Measurements from ENCODE around the gene LENG1. TPM values are rescaled to one million over a fixed set of nuclear protein-coding genes. Genes with fewer than 3 reads are reported as not detected.

LENG1 gene
- total and polyA plus RNA-seq, 2 donors (not counting 3 experiments of a cell fraction or from before 2014, with no cell fraction given), result 3.0 to 5.0 TPM

- intact Hi-C loops (cut with micrococcal nuclease), result no loop called here
- no peak overlapping the region for H3K4me3 ChIP-seq (replicated peaks in 1 of 3; ENCODE audit: insufficient read depth in 1 of 3, low read depth in 1 of 3, low read length in 3 of 3)
- POLR2A ChIA-PET, result no interaction called here
These were observed 37.6 kb upstream of the LENG1 start for GRCh38 chr19:54197121-54197520.

More at GRCh38 chr19:54197121-54197520, 37.6 kb upstream of the LENG1 start:
- dilution Hi-C loops (cut with MboI; ENCODE audit: extremely low pct_ligation_motif_present, low sequenced_read_pairs), result no loop called here
- no TSS peak for BruUV-seq (replicated peaks)
- Histone ChIP-seq H3K4me1 (ENCODE audit: control insufficient read depth, extremely low read depth, insufficient read depth, low read length) (peaks cover 10% of the 10 kb centered on the region), H3K79me2 (ENCODE audit: control insufficient read depth, insufficient read depth, low read length) (peaks cover 20% of the 10 kb centered on the region), H3K9me3 (replicated peaks; ENCODE audit: control insufficient read depth, insufficient read depth, low read length) (no peaks in the 10 kb centered on the region), H3K27ac (ENCODE audit: insufficient read depth, low read depth, low read length) (no peak overlapping the region), H4K20me1 (replicated peaks; ENCODE audit: control insufficient read depth, extremely low read depth, insufficient read depth, low read length) (peaks cover 3% of the 10 kb centered on the region), H3K4me2 (ENCODE audit: insufficient read depth, low read length) (no peak overlapping the region), H3K27me3 (ENCODE audit: control insufficient read depth in 2 of 2, insufficient read depth in 2 of 2, low read length in 2 of 2) (no peaks in the 10 kb centered on the region), H2AFZ (ENCODE audit: low read depth, low read length) (no peak overlapping the region), H3K9ac (replicated peaks; ENCODE audit: extremely low read depth, insufficient read depth, low read length) (no peak overlapping the region), H3K9me1 (replicated peaks; ENCODE audit: control insufficient read depth, extremely low read depth, insufficient read depth, low read length) (no peaks in the 10 kb centered on the region), H3K36me3 (ENCODE audit: control insufficient read depth in 2 of 2, extremely low read depth in 1 of 2, insufficient read depth in 2 of 2, low read length in 2 of 2) (peaks cover 5 to 8% of the 10 kb centered on the region in 2 experiments)
- FAIRE-seq, result no peak
- no peak for DNase-seq (ENCODE audit: low read depth, low spot score)
- CTCF ChIA-PET, result interaction anchor here (1.8 kb wide), 1 partner anchor 13 kb away, joined by 5 read pairs; no protein-coding TSS in a partner anchor
- TF ChIP-seq POLR2A (IDR thresholded peaks at IDR 0.05; ENCODE audit: low read depth, low read length), result no peak
- TF ChIP-seq, protein P1, sequence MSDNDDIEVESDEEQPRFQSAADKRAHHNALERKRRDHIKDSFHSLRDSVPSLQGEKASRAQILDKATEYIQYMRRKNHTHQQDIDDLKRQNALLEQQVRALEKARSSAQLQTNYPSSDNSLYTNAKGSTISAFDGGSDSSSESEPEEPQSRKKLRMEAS (IDR thresholded peaks at IDR 0.05; ENCODE audit: insufficient read depth, insufficient read length), result no peak
- no peak for TF ChIP-seq POLR2AphosphoS5 (IDR thresholded peaks at IDR 0.05; ENCODE audit: insufficient read depth, low read depth, low read length)
- no peak for TF ChIP-seq GATA2 (IDR thresholded peaks at IDR 0.05; ENCODE audit: insufficient read depth, insufficient read length, low read depth, low read length)
- TF ChIP-seq EZH2 (IDR thresholded peaks at IDR 0.05; ENCODE audit: borderline replicate concordance, low read depth, low read length, severe bottlenecking), result no peak
- no peak for TF ChIP-seq MYC (IDR thresholded peaks at IDR 0.05; ENCODE audit: low read depth, low read length)
- no peak for TF ChIP-seq JUN (IDR thresholded peaks at IDR 0.05; ENCODE audit: borderline replicate concordance, insufficient read depth, insufficient read length, low read depth)
- TF ChIP-seq, protein P2, sequence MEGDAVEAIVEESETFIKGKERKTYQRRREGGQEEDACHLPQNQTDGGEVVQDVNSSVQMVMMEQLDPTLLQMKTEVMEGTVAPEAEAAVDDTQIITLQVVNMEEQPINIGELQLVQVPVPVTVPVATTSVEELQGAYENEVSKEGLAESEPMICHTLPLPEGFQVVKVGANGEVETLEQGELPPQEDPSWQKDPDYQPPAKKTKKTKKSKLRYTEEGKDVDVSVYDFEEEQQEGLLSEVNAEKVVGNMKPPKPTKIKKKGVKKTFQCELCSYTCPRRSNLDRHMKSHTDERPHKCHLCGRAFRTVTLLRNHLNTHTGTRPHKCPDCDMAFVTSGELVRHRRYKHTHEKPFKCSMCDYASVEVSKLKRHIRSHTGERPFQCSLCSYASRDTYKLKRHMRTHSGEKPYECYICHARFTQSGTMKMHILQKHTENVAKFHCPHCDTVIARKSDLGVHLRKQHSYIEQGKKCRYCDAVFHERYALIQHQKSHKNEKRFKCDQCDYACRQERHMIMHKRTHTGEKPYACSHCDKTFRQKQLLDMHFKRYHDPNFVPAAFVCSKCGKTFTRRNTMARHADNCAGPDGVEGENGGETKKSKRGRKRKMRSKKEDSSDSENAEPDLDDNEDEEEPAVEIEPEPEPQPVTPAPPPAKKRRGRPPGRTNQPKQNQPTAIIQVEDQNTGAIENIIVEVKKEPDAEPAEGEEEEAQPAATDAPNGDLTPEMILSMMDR (IDR thresholded peaks at IDR 0.05; ENCODE audit: extremely low read depth in 1 of 2, insufficient read depth in 1 of 2, low read depth in 1 of 2, low read length in 2 of 2), result no peak
- no peak for TF ChIP-seq FOS (IDR thresholded peaks at IDR 0.05; ENCODE audit: borderline replicate concordance, insufficient read depth, low read length)
